Measurements from ENCODE around the gene MVB12B. TPM values are rescaled to one million over a fixed set of nuclear protein-coding genes. Genes with fewer than 3 reads are reported as not detected.

The MVB12B gene
- total and polyA plus RNA-seq, 2 of the 8 experiments (the other 6 are each of a cell fraction or from before 2014, with no cell fraction given) = 2.6 to 5.0 TPM

GRCh38 chr9:126432659-126433058 lies 106.0 kb downstream of the MVB12B start:
- Histone ChIP-seq H3K4me2 (ENCODE audit: insufficient read depth in 1 of 2, low read depth in 2 of 2, low read length in 2 of 2) (no peak overlapping the region), H2BK15ac (ENCODE audit: low read length) (no peak overlapping the region), H4K8ac (ENCODE audit: extremely low read depth, insufficient read depth, low read length) (no peak overlapping the region), H2BK12ac (ENCODE audit: low read depth, low read length) (no peak overlapping the region), H3K27me3 (replicated peaks in 1 of 4; ENCODE audit: control insufficient read depth in 3 of 4, extremely low read depth in 1 of 4, insufficient read depth in 3 of 4, low read length in 3 of 4) (no peaks in the 10 kb centered on the region), H2AFZ (ENCODE audit: low read length) (no peak overlapping the region), H3K27ac (ENCODE audit: low read depth, low read length) (no peak overlapping the region), H3K79me1 (ENCODE audit: low read depth, low read length) (no peaks in the 10 kb centered on the region), H2AK5ac (ENCODE audit: low read depth, low read length) (no peak overlapping the region), H4K20me1 (replicated peaks in 1 of 2; ENCODE audit: control insufficient read depth in 1 of 2, insufficient read depth in 2 of 2, low read length in 2 of 2) (no peaks in the 10 kb centered on the region), H3K14ac (ENCODE audit: insufficient read length) (no peak overlapping the region), H3K4me3 (ENCODE audit: extremely low read depth in 1 of 4, insufficient read depth in 2 of 4, low read depth in 3 of 4, low read length in 4 of 4) (no peak overlapping the region), H3K4ac (replicated peaks; ENCODE audit: insufficient read length, low read depth, low read length) (no peak overlapping the region), H3K23ac (ENCODE audit: insufficient read length) (no peak overlapping the region), H3K18ac (ENCODE audit: extremely low read depth, low read length) (no peak overlapping the region), H3K36me3 (ENCODE audit: control insufficient read depth in 2 of 4, insufficient read depth in 4 of 4, low read length in 3 of 4) (no peaks in the 10 kb centered on the region), H3K56ac (replicated peaks; ENCODE audit: insufficient read length, low read depth, low read length) (no peak overlapping the region), H3K23me2 (ENCODE audit: low read depth, low read length) (no peaks in the 10 kb centered on the region), H2BK120ac (replicated peaks; ENCODE audit: low read depth, low read length) (no peak overlapping the region), H3K9me3 (ENCODE audit: insufficient read depth in 2 of 2, low read depth in 1 of 2, low read length in 1 of 2) (no peaks in the 10 kb centered on the region), H3K79me2 (ENCODE audit: control insufficient read depth in 1 of 2, insufficient read depth in 2 of 2, low read length in 2 of 2) (no peaks in the 10 kb centered on the region), H3K9ac (replicated peaks in 1 of 4; ENCODE audit: extremely low read depth in 1 of 4, low read depth in 3 of 4, low read length in 3 of 4) (no peak overlapping the region), H3K4me1 (replicated peaks in 1 of 4; ENCODE audit: control insufficient read depth in 3 of 4, insufficient read depth in 4 of 4, low read length in 3 of 4) (peaks cover 0 to 8% (median 5%) of the 10 kb centered on the region in 4 experiments; a peak in 4 of 7 replicates), H4K5ac (ENCODE audit: insufficient read length, low read depth, low read length) (no peak overlapping the region), H2BK5ac (ENCODE audit: low read depth, low read length) (no peak overlapping the region), H4K91ac (replicated peaks; ENCODE audit: insufficient read length, low read length) (no peak overlapping the region), H2BK20ac (ENCODE audit: low read length) (no peak overlapping the region)
- POLR2A ChIA-PET (ENCODE audit: partially characterized antibody) = no interaction called here
- no peak for DNase-seq (ENCODE audit: low read depth in 1 of 2, low spot score in 2 of 2)
- 93% methylated on average over 7 of the region's 7 CpGs; no CpG with 5 or more reads in 1 of the 2 experiments for WGBS, 2 experiments (ENCODE audit: extremely low coverage in 1 of 2, insufficient coverage in 1 of 2, insufficient read length in 1 of 2, insufficient replicate concordance in 2 of 2, low coverage in 1 of 2, low lambda C conversion rate in 2 of 2, missing lambda C conversion rate in 1 of 2)
- no peak for FAIRE-seq
- CTCF ChIA-PET (ENCODE audit: partially characterized antibody) = interaction anchor here (3.9 kb wide), 1 partner anchor 59 kb away, joined by 10 read pairs; no protein-coding TSS in a partner anchor
- TF ChIP-seq CEBPB (IDR thresholded peaks at IDR 0.05; ENCODE audit: low read depth, low read length) = no peak
- TF ChIP-seq TAF7 (optimal IDR thresholded peaks at IDR 0.05; ENCODE audit: borderline replicate concordance, low read depth, low read length) = no peak
- TF ChIP-seq JUND (IDR thresholded peaks at IDR 0.05; ENCODE audit: low read length) = no peak
- no peak for TF ChIP-seq CREB1 (IDR thresholded peaks at IDR 0.05)
- TF ChIP-seq EP300 (IDR thresholded peaks at IDR 0.05; ENCODE audit: borderline replicate concordance in 1 of 2, low read depth in 2 of 2, low read length in 2 of 2) = no peak
